Measurements from ENCODE around the gene RCN2.

The RCN2 gene

GRCh38 chr15:76996526-76997401 lies 65.2 kb downstream of the RCN2 start:
- DNase-seq (ENCODE audit: insufficient read length, low spot score) (no peak), FAIRE-seq (no peak)
- TF ChIP-seq POU2F2 (IDR thresholded peaks at IDR 0.05; ENCODE audit: low read depth, low read length): no peak
- no peak for TF ChIP-seq SPI1 (IDR thresholded peaks at IDR 0.05; ENCODE audit: low read depth, low read length)
- TF ChIP-seq PAX5 (IDR thresholded peaks at IDR 0.05; ENCODE audit: insufficient read depth, low read length, severe bottlenecking): no peak
- no peak for TF ChIP-seq POLR2AphosphoS5 (IDR thresholded peaks at IDR 0.05; ENCODE audit: low read depth, low read length)
- no peak for TF ChIP-seq POLR2A (IDR thresholded peaks at IDR 0.05; ENCODE audit: low read depth, low read length)
- TF ChIP-seq TAF1 (IDR thresholded peaks at IDR 0.05; ENCODE audit: low read depth, low read length): no peak

GRCh38 chr15:76998663-76999285 lies 67.2 kb downstream of the RCN2 start:
- DNase-seq (ENCODE audit: insufficient read length, low spot score): no peak
- TF ChIP-seq SPI1 (IDR thresholded peaks at IDR 0.05; ENCODE audit: low read depth, low read length): no peak
- no peak for TF ChIP-seq TAF1 (IDR thresholded peaks at IDR 0.05; ENCODE audit: low read depth, low read length)
- no peak for TF ChIP-seq POLR2A (IDR thresholded peaks at IDR 0.05; ENCODE audit: low read depth, low read length)
- no peak for TF ChIP-seq POLR2AphosphoS5 (IDR thresholded peaks at IDR 0.05; ENCODE audit: low read depth, low read length)
- no peak for TF ChIP-seq PAX5 (IDR thresholded peaks at IDR 0.05; ENCODE audit: insufficient read depth, low read length, severe bottlenecking)
- TF ChIP-seq POU2F2 (IDR thresholded peaks at IDR 0.05; ENCODE audit: low read depth, low read length): no peak
- FAIRE-seq: peak; percentile 67

GRCh38 chr15:76999996-77000395 lies 68.4 kb downstream of the RCN2 start:
- FAIRE-seq: no peak
- TF ChIP-seq POLR2AphosphoS5 (IDR thresholded peaks at IDR 0.05; ENCODE audit: low read depth, low read length): no peak
- no peak for TF ChIP-seq PAX5 (IDR thresholded peaks at IDR 0.05; ENCODE audit: insufficient read depth, low read length, severe bottlenecking)
- TF ChIP-seq SPI1 (IDR thresholded peaks at IDR 0.05; ENCODE audit: low read depth, low read length): no peak
- TF ChIP-seq POLR2A (IDR thresholded peaks at IDR 0.05; ENCODE audit: low read depth, low read length): no peak
- TF ChIP-seq TAF1 (IDR thresholded peaks at IDR 0.05; ENCODE audit: low read depth, low read length): no peak
- no peak for TF ChIP-seq POU2F2 (IDR thresholded peaks at IDR 0.05; ENCODE audit: low read depth, low read length)
- DNase-seq (ENCODE audit: insufficient read length, low spot score): no peak

- TF ChIP-seq TAF1 (IDR thresholded peaks at IDR 0.05; ENCODE audit: low read depth, low read length) (no peak), POLR2A (IDR thresholded peaks at IDR 0.05; ENCODE audit: low read depth, low read length) (no peak), PAX5 (IDR thresholded peaks at IDR 0.05; ENCODE audit: insufficient read depth, low read length, severe bottlenecking) (no peak), POLR2AphosphoS5 (IDR thresholded peaks at IDR 0.05; ENCODE audit: low read depth, low read length) (no peak), POU2F2 (IDR thresholded peaks at IDR 0.05; ENCODE audit: low read depth, low read length) (no peak), SPI1 (IDR thresholded peaks at IDR 0.05; ENCODE audit: low read depth, low read length) (no peak)
- DNase-seq (ENCODE audit: insufficient read length, low spot score): no peak
- no peak for FAIRE-seq
Measured at GRCh38 chr15:77001351-77001750, 69.8 kb downstream of the RCN2 start.

GRCh38 chr15:77001966-77002365 lies 70.4 kb downstream of the RCN2 start:
- DNase-seq (ENCODE audit: insufficient read length, low spot score) (no peak), FAIRE-seq (peak; percentile 71)
- no peak for TF ChIP-seq POU2F2 (IDR thresholded peaks at IDR 0.05; ENCODE audit: low read depth, low read length)
- no peak for TF ChIP-seq TAF1 (IDR thresholded peaks at IDR 0.05; ENCODE audit: low read depth, low read length)
- TF ChIP-seq PAX5 (IDR thresholded peaks at IDR 0.05; ENCODE audit: insufficient read depth, low read length, severe bottlenecking): no peak
- no peak for TF ChIP-seq POLR2AphosphoS5 (IDR thresholded peaks at IDR 0.05; ENCODE audit: low read depth, low read length)
- TF ChIP-seq SPI1 (IDR thresholded peaks at IDR 0.05; ENCODE audit: low read depth, low read length): no peak

GRCh38 chr15:77002436-77002835 lies 70.9 kb downstream of the RCN2 start:
- no peak for TF ChIP-seq POLR2AphosphoS5 (IDR thresholded peaks at IDR 0.05; ENCODE audit: low read depth, low read length)
- TF ChIP-seq PAX5 (IDR thresholded peaks at IDR 0.05; ENCODE audit: insufficient read depth, low read length, severe bottlenecking): no peak
- no peak for TF ChIP-seq POLR2A (IDR thresholded peaks at IDR 0.05; ENCODE audit: low read depth, low read length)
- TF ChIP-seq POU2F2 (IDR thresholded peaks at IDR 0.05; ENCODE audit: low read depth, low read length): no peak
- no peak for TF ChIP-seq SPI1 (IDR thresholded peaks at IDR 0.05; ENCODE audit: low read depth, low read length)
- TF ChIP-seq TAF1 (IDR thresholded peaks at IDR 0.05; ENCODE audit: low read depth, low read length): no peak
- FAIRE-seq: no peak

GRCh38 chr15:77002954-77003912 lies 71.7 kb downstream of the RCN2 start:
- DNase-seq (ENCODE audit: insufficient read length, low spot score) (no peak), FAIRE-seq (peak; percentile 97)
- TF ChIP-seq POU2F2 (IDR thresholded peaks at IDR 0.05; ENCODE audit: low read depth, low read length): peak; percentile 54; the same call in 1 of the 2 replicates
- TF ChIP-seq POLR2A (IDR thresholded peaks at IDR 0.05; ENCODE audit: low read depth, low read length): no peak

More at GRCh38 chr15:77002436-77002835, 70.9 kb downstream of the RCN2 start:
- DNase-seq (ENCODE audit: insufficient read length, low spot score): no peak
